GM19023 (cell line): ENCODE measurements around the gene FAM72D.
"Not testable (repeated sequence)": the region's sequence is repeated elsewhere in the genome, so short reads cannot be mapped to it uniquely, and the experiment has no call there.

ENCODE experiments used
- ATAC-seq: cut with Tn5 transposase; IDR thresholded peaks from one replicate; pipeline ENCODE4 v1.9.1; 2021; ENCODE audit warnings: mild to moderate bottlenecking, moderate library complexity; ENCODE audit not compliant: unreplicated experiment

Gene FAM72D

DNA sequence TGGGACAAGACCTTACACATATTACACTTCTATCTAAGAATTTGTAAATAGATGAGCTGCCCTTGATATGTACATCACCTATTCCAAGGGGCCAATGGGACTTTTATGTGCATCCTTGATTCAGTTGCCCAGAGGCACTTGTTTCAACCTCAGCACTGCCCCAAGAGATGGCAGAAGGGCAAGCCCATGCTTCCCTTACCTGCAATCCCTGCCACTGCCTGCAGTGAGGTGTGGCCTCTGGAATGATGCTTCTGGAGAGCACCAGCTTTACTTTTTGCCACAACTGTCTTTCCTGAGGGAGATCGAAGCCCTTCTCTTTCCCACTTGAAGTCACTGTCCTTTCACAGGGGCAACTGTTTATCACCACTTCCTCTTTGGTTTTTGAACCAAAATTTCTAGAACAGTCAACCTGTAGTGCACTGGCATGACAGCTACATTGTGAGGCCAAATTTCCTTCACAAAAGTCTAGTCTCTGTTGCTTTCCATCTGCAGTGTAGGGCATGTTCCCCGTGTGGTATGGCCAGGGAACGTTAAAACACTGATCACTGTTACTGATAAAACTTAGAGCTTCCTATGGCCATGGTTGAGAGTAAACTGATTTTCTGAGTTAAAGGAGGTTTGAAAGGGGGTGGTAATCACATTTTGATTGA lies 48.6 kb downstream of the FAM72D start:
- not testable (repeated sequence) for ATAC-seq

GRCh38 chr1:145146308-145146707 lies 50.5 kb downstream of the FAM72D start:
- ATAC-seq = not testable (repeated sequence)

DNA sequence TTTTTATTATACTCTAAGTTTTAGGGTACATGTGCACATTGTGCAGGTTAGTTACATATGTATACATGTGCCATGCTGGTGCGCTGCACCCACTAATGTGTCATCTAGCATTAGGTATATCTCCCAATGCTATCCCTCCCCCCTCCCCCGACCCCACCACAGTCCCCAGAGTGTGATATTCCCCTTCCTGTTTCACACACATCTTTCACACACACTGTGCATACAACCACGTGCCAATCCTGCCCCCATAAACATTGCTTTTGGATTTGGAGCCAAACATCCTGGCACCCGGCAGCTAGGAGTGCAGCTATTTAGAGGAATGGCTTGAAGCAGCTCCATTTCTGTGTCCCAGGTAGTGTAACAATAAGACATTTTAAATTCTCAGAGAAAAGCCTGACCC lies 51.4 kb downstream of the FAM72D start:
- ATAC-seq = not testable (repeated sequence)

- not testable (repeated sequence) for ATAC-seq
Observed at GRCh38 chr1:145155421-145155820, 59.6 kb downstream of the FAM72D start.

DNA sequence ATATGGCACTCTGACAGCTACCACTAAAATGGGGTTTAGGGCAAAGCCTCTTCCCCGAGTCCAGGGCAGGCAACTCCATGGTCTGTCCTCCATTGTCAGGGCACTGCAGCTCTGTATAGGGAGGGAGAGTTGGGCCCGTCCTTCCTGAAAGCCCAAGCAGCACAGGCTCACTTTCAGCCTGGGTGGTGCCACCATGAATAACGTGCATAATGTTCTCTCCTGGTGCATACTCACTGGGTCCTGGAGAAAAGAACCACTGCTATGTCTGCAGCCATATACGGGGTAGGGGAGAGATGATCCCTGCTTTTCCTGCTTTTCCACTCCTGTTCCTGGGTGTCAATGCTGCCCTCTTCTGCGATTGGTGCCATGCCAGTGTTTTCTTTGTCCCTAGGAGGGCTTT lies 60.1 kb downstream of the FAM72D start:
- ATAC-seq = not testable (repeated sequence)

GRCh38 chr1:145156891-145157610 lies 61.3 kb downstream of the FAM72D start:
- ATAC-seq = not testable (repeated sequence)

GRCh38 chr1:145157715-145158114 lies 61.9 kb downstream of the FAM72D start:
- ATAC-seq = not testable (repeated sequence)

DNA sequence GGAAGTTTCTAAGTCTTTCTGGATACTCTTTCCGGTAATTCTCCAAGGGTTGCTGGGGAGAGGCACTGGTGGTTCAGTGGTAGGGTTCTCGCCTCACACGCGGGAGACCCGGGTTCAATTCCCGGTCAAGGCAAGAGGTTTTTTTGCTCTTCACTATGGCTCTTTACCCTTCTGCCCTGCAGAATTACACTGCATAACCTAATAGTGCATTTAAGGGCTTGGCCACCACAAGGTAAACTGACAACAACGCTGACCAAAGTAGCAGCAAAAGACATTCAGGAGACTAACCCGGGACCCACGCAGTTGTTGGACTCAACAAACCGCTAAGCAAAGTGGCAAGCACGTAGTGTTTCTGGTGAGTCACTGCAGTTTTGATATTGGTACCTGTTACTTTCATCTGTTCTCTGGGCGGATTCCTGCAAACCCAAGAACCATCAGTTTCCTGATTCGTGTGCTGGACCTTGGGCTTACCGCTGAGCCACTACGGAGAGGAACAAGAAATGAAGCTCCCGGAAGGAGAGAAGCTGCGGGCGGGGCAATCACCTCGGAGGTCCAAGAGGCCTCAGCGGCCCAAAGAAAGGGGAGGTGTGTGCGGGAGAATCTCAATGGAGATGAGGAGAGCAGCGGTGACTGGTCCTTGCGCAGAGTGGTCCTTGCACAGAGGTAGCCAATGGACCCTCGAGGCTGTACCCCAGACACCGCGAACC lies 65.4 kb downstream of the FAM72D start:
- ATAC-seq = peak; percentile 83
